ENCODE data around the gene PPCS.

The PPCS gene

GRCh38 chr1:42456010-42456753 lies at the start of gene PPCS, which contains the start of gene ZMYND12:
Gene PPCS (plus strand): TSS chr1:42456543. CDS start chr1:42456566, 23 bp downstream.
Gene ZMYND12 (minus strand): TSS chr1:42456022. CDS start chr1:42455997, 25 bp downstream.
- DNase-seq = peak; percentile 93

- no peak for DNase-seq
Measured at GRCh38 chr1:42414551-42415496, 41.5 kb upstream of the PPCS start.

- no peak for DNase-seq
Measured at GRCh38 chr1:42417166-42417565, 39.2 kb upstream of the PPCS start.

- no peak for DNase-seq
Measured at GRCh38 chr1:42418516-42418915, 37.8 kb upstream of the PPCS start.

- DNase-seq = no peak
Measured at GRCh38 chr1:42419126-42419821, 37.1 kb upstream of the PPCS start.

- DNase-seq = no peak
Measured at GRCh38 chr1:42420121-42420520, 36.2 kb upstream of the PPCS start.

- no peak for DNase-seq
Measured at GRCh38 chr1:42420911-42421585, 35.3 kb upstream of the PPCS start.

- DNase-seq = no peak
Measured at GRCh38 chr1:42422737-42423136, 33.6 kb upstream of the PPCS start.

- DNase-seq = no peak
Measured at GRCh38 chr1:42423681-42424080, 32.7 kb upstream of the PPCS start.

GRCh38 chr1:42424201-42424600 lies 32.1 kb upstream of the PPCS start:
- DNase-seq = no peak

GRCh38 chr1:42427240-42427639 lies 29.1 kb upstream of the PPCS start:
- DNase-seq = no peak

- DNase-seq = no peak
Measured at GRCh38 chr1:42429603-42430002, 26.7 kb upstream of the PPCS start.

- DNase-seq = no peak
Measured at GRCh38 chr1:42430286-42431135, 25.8 kb upstream of the PPCS start.

GRCh38 chr1:42431514-42431913 lies 24.8 kb upstream of the PPCS start:
- no peak for DNase-seq

GRCh38 chr1:42432714-42433113 lies 23.6 kb upstream of the PPCS start:
- DNase-seq = no peak

- DNase-seq = no peak
Measured at GRCh38 chr1:42433369-42433768, 23.0 kb upstream of the PPCS start.

GRCh38 chr1:42434340-42434739 lies 22.0 kb upstream of the PPCS start:
- no peak for DNase-seq

- no peak for DNase-seq
Measured at GRCh38 chr1:42439940-42440339, 16.4 kb upstream of the PPCS start.

- DNase-seq = no peak
Measured at GRCh38 chr1:42442662-42443061, 13.7 kb upstream of the PPCS start.

GRCh38 chr1:42449256-42449655 lies 7.1 kb upstream of the PPCS start:
- no peak for DNase-seq

- DNase-seq = no peak
Measured at GRCh38 chr1:42450061-42450460, 6.3 kb upstream of the PPCS start.

GRCh38 chr1:42453386-42453785 lies 3.0 kb upstream of the PPCS start:
- no peak for DNase-seq
